Mucosa of stomach (tissue), 1 donor: ENCODE data around the gene PDXP.

ENCODE experiments used
- H3K27me3 ChIP-seq: one replicate; pipeline ENCODE4 v1.7.0; 2013; ENCODE audit warnings: mild to moderate bottlenecking, low read length; ENCODE audit not compliant: control insufficient read depth, insufficient read depth
- H3K36me3 ChIP-seq: one replicate; pipeline ENCODE4 v1.7.0; 2013; ENCODE audit warnings: low read length; ENCODE audit not compliant: control insufficient read depth, insufficient read depth
- H3K4me1 ChIP-seq: one replicate; pipeline ENCODE4 v1.7.0; 2013; ENCODE audit warnings: mild to moderate bottlenecking, low read length; ENCODE audit not compliant: control insufficient read depth, insufficient read depth
- H3K4me3 ChIP-seq: one replicate; pipeline ENCODE4 v1.7.0; 2013; ENCODE audit warnings: low read length
- H3K9ac ChIP-seq: one replicate; pipeline ENCODE4 v1.7.0; 2013; ENCODE audit warnings: mild to moderate bottlenecking, low read length, moderate library complexity
- H3K9me3 ChIP-seq: one replicate; pipeline ENCODE4 v1.7.0; 2013; ENCODE audit warnings: mild to moderate bottlenecking, low read length, moderate library complexity; ENCODE audit not compliant: control insufficient read depth
- donor health status: Pancreatic carcinoma.

Gene PDXP

GRCh38 chr22:37659897-37660708 is 1.6 kb downstream of the PDXP start:
- H3K36me3 ChIP-seq, result no peaks in the 10 kb centered on the region
- no peak overlapping the region for H3K9ac ChIP-seq
- H3K4me1 ChIP-seq, result peaks cover 32% of the 10 kb centered on the region
- H3K9me3 ChIP-seq, result no peaks in the 10 kb centered on the region
- no peaks in the 10 kb centered on the region for H3K27me3 ChIP-seq
- H3K4me3 ChIP-seq, result peak overlapping the region; percentile 46

DNA sequence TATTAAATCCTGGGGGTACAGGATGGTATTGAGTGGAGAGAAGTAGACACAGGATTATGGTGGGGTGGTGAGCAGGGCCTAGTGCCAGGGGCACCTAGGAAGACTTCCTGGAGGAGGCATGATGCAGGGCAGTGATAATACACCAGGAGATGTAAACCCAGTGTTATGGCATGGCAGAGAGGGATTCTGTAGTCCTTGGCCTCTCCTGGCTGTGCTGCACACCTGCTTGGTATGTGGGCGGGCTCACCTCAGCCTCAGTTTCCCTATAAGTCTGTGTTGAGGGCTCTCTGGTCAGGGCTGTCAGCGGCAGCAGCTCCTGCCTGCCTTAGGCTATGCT is 2.2 kb downstream of the PDXP start:
- H3K4me3 ChIP-seq, result no peak overlapping the region
- no peak overlapping the region for H3K9ac ChIP-seq
- H3K27me3 ChIP-seq, result no peaks in the 10 kb centered on the region
- H3K4me1 ChIP-seq, result peaks cover 32% of the 10 kb centered on the region
- H3K36me3 ChIP-seq, result no peaks in the 10 kb centered on the region
- H3K9me3 ChIP-seq, result no peaks in the 10 kb centered on the region

DNA sequence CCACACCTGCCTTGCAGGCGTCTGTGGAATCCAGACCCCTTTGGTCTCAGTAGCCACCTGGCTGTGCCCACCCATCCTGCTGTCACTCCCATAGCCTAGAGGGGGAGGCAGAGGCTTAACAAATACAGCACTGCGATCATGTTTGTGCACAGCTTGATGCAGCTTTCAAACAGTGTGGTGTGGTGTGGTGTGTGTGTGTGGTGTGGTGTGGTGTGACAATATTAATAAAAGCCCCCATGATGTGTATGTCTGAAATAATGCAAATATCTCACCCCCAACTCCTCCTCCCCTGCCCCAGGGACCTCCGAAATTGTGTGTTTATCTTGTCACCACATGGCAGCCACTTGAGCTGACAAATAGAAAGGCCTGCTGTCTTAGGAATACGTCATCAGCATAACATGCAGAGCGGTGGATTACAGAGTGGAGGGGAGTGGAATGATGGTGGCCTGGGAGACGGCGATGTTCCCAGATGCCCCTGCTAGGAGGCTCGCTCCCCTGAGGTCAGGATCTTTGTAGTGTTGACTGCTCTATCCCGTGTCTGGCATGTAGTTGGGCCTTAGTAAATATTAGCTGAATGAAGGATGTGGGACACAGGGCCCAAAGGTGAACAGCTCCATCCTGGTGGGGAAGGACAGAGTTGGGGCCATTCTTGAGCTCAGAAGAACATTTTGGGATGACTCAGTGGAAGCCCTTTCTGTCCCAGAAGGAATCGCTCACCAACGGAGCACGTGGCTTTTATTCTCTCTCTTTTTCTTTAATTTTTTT is 2.8 kb downstream of the PDXP start:
- peaks cover 32% of the 10 kb centered on the region for H3K4me1 ChIP-seq
- no peaks in the 10 kb centered on the region for H3K9me3 ChIP-seq
- H3K4me3 ChIP-seq, result no peak overlapping the region
- no peaks in the 10 kb centered on the region for H3K27me3 ChIP-seq
- peak overlapping the region; percentile 50 for H3K9ac ChIP-seq
- H3K36me3 ChIP-seq, result no peaks in the 10 kb centered on the region

DNA sequence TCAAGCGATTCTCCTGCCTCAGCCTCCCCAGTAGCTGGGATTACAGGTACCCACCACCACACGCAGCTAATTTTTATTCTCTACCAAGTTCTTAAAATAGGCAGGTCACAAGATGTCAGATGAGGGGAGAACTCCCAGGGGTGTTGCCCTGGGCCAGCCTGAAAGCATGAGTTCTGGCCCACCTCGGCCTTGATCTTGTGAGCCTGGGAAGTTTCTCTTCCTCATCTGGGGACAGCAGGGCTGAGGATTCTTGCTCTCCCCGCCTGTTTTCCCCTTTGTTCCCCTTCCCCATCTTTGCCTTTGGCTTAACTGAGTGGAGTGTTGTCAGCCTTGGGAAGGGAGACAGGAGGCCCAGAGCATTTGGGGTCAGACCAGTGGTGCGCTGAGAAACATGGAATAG is 3.5 kb downstream of the PDXP start:
- Histone ChIP-seq H3K36me3 (no peaks in the 10 kb centered on the region), H3K4me3 (no peak overlapping the region), H3K27me3 (no peaks in the 10 kb centered on the region), H3K9ac (no peak overlapping the region), H3K9me3 (no peaks in the 10 kb centered on the region), H3K4me1 (peaks cover 32% of the 10 kb centered on the region)

DNA sequence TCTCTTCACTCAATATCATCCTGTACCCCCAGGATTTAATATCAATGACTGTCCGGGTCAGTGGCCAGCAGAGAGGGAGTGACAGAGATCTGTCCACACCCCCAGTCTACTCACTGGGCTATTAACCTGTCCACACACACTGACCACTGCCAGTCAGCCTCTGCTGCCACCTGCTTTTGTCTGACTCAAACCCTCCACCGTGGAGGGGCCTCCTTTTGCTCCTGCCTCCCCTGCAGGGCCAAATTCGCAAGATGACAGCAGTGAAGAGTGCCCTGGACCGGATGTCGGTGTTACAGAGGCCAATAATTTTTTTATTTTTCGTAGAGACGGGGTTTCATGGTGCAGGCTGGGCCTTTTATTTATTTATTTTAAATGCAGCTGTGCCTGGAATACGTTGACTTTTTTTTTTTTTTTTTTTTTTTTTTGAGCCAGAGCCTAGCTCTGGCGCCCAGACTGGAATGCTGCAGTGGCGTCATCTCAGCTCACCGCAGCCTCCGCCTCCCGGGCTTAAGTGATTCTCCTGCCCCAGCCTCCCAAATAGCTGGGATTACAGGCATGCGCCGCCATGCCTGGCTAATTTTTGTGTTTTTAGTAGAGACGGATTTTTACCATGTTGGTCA is 5.1 kb downstream of the PDXP start:
- H3K9me3 ChIP-seq, result no peaks in the 10 kb centered on the region
- H3K4me3 ChIP-seq, result no peak overlapping the region
- H3K4me1 ChIP-seq, result peaks cover 24% of the 10 kb centered on the region
- no peak overlapping the region for H3K9ac ChIP-seq
- H3K27me3 ChIP-seq, result no peaks in the 10 kb centered on the region
- no peaks in the 10 kb centered on the region for H3K36me3 ChIP-seq

DNA sequence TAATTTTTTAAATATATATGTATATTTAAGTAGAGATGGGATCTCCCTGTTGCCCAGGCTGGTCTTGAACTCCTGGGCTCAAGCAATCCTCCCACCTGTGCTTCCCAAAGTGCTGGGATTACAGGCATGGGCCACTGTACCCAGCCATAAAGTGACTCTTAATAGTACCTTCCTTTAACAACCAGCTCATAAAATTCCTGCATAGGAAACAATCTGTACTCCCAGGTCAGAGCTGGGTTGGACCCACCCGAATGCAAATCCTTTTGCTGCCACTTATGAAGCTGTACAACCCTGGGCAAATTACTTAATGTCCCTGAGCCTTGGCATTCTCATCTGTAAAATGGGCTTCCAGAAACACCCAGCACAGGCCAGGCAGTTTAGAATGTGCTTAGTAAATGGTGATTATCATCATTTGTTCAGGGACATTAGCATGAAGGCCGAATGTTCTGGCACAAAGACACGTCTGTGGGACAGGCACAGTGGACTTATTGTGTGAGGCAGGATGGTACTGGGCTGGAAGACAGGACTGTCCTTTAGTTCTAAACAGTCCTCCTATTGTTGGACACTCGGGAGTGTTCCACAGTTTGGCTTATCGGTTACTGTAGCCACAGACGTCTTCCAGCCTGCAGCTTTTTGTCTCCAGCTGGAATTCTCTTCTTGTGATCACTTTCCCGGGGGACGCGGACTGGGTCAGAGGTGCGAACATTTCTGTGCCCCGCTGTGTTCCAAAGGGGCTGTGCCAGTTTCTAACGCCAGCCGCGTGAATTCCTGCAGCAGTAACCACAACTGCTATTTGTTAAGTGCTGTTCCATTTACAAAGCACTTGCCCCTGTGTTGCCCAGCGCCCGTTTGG is 6.0 kb downstream of the PDXP start:
- no peaks in the 10 kb centered on the region for H3K36me3 ChIP-seq
- H3K27me3 ChIP-seq, result no peaks in the 10 kb centered on the region
- peaks cover 21% of the 10 kb centered on the region for H3K4me1 ChIP-seq
- no peak overlapping the region for H3K9ac ChIP-seq
- no peak overlapping the region for H3K4me3 ChIP-seq
- H3K9me3 ChIP-seq, result no peaks in the 10 kb centered on the region

DNA sequence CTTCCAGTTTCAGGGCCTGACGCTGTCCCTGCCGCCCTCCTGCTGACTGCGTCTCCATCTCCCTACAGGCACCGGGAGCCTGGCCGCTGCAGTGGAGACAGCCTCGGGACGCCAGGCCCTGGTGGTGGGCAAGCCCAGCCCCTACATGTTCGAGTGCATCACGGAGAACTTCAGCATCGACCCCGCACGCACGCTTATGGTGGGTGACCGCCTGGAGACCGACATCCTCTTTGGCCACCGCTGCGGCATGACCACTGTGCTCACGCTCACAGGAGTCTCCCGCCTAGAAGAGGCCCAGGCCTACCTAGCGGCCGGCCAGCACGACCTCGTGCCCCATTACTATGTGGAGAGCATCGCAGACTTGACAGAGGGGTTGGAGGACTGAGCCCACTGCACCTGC is 7.0 kb downstream of the PDXP start:
- H3K9ac ChIP-seq, result no peak overlapping the region
- H3K36me3 ChIP-seq, result no peaks in the 10 kb centered on the region
- H3K9me3 ChIP-seq, result no peaks in the 10 kb centered on the region
- peaks cover 11% of the 10 kb centered on the region for H3K4me1 ChIP-seq
- no peak overlapping the region for H3K4me3 ChIP-seq
- H3K27me3 ChIP-seq, result no peaks in the 10 kb centered on the region

- Histone ChIP-seq H3K4me1 (peaks cover 8% of the 10 kb centered on the region), H3K9ac (no peak overlapping the region), H3K36me3 (no peaks in the 10 kb centered on the region), H3K9me3 (no peaks in the 10 kb centered on the region), H3K4me3 (no peak overlapping the region), H3K27me3 (no peaks in the 10 kb centered on the region)
These were observed 11.1 kb downstream of the PDXP start for GRCh38 chr22:37669586-37669985.

GRCh38 chr22:37672206-37672919 is 13.8 kb downstream of the PDXP start:
- no peaks in the 10 kb centered on the region for H3K9me3 ChIP-seq
- H3K4me3 ChIP-seq, result no peak overlapping the region
- no peaks in the 10 kb centered on the region for H3K36me3 ChIP-seq
- H3K27me3 ChIP-seq, result no peaks in the 10 kb centered on the region
- H3K9ac ChIP-seq, result no peak overlapping the region
- H3K4me1 ChIP-seq, result peaks cover 36% of the 10 kb centered on the region

DNA sequence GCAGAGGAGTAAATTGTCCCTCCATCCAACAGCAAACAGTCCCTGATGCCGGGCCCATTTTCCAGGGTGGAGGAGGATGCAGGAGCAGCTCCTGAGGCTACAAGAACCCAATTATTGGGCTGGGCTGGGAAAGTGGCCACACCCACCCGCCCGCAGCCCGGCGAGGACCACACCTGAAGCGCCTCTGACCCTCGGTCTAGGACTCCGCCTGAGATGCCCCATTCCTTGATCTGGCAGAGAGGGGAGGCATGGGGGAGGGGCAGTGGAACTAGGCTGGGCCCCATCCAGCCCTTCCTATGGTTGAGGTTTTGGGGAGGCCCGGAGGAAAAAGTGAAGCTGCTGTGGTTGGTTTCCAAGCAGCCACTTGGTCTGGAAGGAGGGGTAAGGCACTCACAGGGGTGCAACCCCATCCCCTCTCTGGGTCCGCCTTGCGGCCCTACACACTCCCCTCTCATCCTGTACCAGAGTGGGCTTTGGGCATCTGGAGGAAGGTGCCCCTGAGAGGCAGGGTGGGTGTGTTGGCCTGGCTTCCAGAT is 14.5 kb downstream of the PDXP start:
- H3K4me3 ChIP-seq, result no peak overlapping the region
- no peaks in the 10 kb centered on the region for H3K36me3 ChIP-seq
- no peak overlapping the region for H3K9ac ChIP-seq
- peaks cover 37% of the 10 kb centered on the region for H3K4me1 ChIP-seq
- no peaks in the 10 kb centered on the region for H3K27me3 ChIP-seq
- H3K9me3 ChIP-seq, result no peaks in the 10 kb centered on the region

- H3K27me3 ChIP-seq, result no peaks in the 10 kb centered on the region
- H3K9ac ChIP-seq, result no peak overlapping the region
- H3K4me1 ChIP-seq, result peaks cover 37% of the 10 kb centered on the region
- no peak overlapping the region for H3K4me3 ChIP-seq
- no peaks in the 10 kb centered on the region for H3K36me3 ChIP-seq
- no peaks in the 10 kb centered on the region for H3K9me3 ChIP-seq
These were observed 15.7 kb downstream of the PDXP start for GRCh38 chr22:37674248-37674647.
